Liver (tissue), 3 donors: ENCODE results near the gene UBAP2L.

Experiments used
- ATF3 ChIP-seq: IDR thresholded peaks from 2 replicates; pipeline ENCODE4 v1.6.1; 2016; ENCODE audit warnings: antibody characterized with exemption
- CTCF ChIP-seq: fragments of 150-350 bp; IDR thresholded peaks from 2 replicates; pipeline ENCODE4 v1.5.1; 2017; ENCODE audit warnings: improper control_type of control experiment, low read depth, low read length; ENCODE audit not compliant: missing input control
- FOXA1 ChIP-seq: IDR thresholded peaks from 2 replicates; pipeline ENCODE4 v1.6.1; 2016; ENCODE audit warnings: antibody characterized with exemption
- JUND ChIP-seq, 2 donors: IDR thresholded peaks; 2 replicates each; pipeline ENCODE4 v1.6.1; 2016; ENCODE audit warnings: antibody characterized with exemption in 2 of 2
- MAX ChIP-seq: IDR thresholded peaks from 2 replicates; pipeline ENCODE4 v1.6.1; 2016; ENCODE audit warnings: antibody characterized with exemption
- RAD21 ChIP-seq, 2 donors: IDR thresholded peaks; 2 replicates each; pipeline ENCODE4 v1.6.1; 2016; ENCODE audit warnings: antibody characterized with exemption in 2 of 2, mild to moderate bottlenecking in 2 of 2
- REST ChIP-seq: IDR thresholded peaks from 2 replicates; pipeline ENCODE4 v1.6.1; 2016; ENCODE audit warnings: antibody characterized with exemption, mild to moderate bottlenecking
- RXRA ChIP-seq, 2 donors: IDR thresholded peaks; 2 replicates each; pipeline ENCODE4 v1.6.1; 2017 to 2018; ENCODE audit warnings: antibody characterized with exemption in 2 of 2, mild to moderate bottlenecking in 1 of 2
- SP1 ChIP-seq: IDR thresholded peaks from 2 replicates; pipeline ENCODE4 v1.6.1; 2018; ENCODE audit warnings: antibody characterized with exemption, mild to moderate bottlenecking
- TAF1 ChIP-seq: conservative IDR thresholded peaks from 2 replicates; pipeline ENCODE4 v1.6.1; 2016; ENCODE audit warnings: antibody characterized with exemption, mild to moderate bottlenecking
- YY1 ChIP-seq: IDR thresholded peaks from 2 replicates; pipeline ENCODE4 v1.6.1; 2016; ENCODE audit warnings: antibody characterized with exemption, mild to moderate bottlenecking
- ZBTB33 ChIP-seq: IDR thresholded peaks from 2 replicates; pipeline ENCODE4 v1.6.1; 2016; ENCODE audit warnings: antibody characterized with exemption
- donor health status: healthy.
- donor health status: healthy.

- TF ChIP-seq TAF1 (no peak), CTCF (no peak), RXRA (IDR thresholded peaks at IDR 0.05) (no peak), MAX (no peak), SP1 (no peak), ZBTB33 (no peak), YY1 (no peak), ATF3 (no peak), RAD21 (IDR thresholded peaks at IDR 0.05) (no peak), FOXA1 (no peak), JUND (IDR thresholded peaks at IDR 0.05) (no peak), REST (no peak)
These were observed 38.8 kb upstream of the UBAP2L start for GRCh38 chr1:154181944-154182343.
